HG03575 (cell line): ENCODE data around the gene SREBF1.

Experiments used
- ATAC-seq: cut with Tn5 transposase; IDR thresholded peaks from one replicate; pipeline ENCODE4 v1.9.1; 2021; ENCODE audit not compliant: unreplicated experiment, insufficient number of reproducible peaks, low FRiP score; ENCODE audit errors: extremely low read depth

SREBF1 gene

DNA sequence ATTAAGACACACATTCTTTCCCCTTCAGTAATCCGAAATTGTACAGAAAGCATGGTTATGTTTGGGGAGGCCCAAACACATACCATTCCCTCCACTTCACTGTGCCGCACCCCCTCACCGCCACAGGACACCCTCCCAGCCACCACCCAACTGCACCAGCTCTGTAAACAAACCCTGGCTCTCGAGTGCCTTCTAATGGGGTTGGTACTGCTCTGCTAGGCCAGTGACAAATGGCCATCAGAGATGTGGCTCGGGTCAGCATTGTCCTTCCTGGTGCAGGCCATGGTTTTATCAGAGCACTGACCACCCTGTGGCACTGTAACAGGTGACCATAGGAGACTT, 24.0 kb upstream of the SREBF1 start:
- no peak for ATAC-seq

DNA sequence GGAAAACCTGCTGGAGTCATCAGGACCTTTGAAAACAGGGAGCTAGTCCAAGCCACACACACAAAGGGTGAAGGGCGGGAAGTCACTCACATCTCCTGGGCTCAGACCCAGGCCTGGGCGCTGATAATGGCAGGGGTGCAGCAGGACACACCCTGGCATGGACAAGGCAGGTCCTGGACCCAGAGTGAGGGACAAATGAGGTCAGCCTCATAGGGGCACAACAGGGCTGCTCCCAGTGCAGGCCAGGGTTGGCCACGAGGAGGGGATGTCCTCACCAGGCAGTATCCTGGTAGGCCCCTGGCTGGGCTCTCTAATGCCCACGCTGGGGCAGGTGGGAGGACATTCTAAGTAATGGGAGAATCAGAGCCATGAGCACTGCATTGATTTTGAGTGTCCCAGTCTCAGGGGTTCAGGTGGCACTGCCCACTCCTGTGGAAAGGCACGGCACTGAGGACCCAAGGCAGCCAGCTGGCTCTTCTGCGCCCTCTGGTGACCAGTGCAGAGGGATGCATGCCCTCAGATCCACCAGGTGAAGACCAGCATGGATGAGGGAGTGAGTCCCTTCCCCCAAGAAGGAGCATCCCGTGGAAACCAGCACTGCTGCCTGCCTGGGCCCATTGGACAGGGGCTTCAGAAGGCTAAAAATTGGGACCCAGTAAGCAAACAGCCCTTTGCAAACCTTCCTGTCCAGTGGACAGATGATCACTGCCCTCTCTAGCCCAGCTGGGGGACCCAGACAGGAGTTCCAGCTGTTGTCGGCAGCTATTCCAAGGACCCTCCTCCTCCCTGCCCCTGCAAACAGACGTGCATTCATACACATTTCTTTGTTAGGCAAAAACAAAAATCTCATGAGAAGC, 23.4 kb upstream of the SREBF1 start:
- ATAC-seq, result no peak

DNA sequence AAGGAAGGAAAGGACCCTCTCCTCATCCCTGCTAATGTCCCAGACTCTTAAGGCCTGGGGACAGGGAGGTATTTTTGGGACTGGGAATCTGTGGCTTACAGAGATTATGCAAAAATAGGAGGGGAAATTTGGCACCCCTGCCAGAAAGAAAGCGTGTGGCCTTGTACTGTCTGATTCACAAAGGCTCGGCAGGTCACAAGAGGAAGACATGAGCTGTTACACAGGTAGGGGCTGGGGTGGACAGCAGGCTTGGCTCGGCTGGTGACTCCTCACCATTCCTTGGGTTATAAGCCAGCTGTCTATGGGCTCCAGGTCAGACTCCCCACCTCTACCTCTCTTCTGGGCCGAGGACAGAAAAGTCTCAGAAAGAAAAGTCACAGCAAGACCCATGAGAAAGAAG, 20.7 kb upstream of the SREBF1 start:
- ATAC-seq, result no peak

DNA sequence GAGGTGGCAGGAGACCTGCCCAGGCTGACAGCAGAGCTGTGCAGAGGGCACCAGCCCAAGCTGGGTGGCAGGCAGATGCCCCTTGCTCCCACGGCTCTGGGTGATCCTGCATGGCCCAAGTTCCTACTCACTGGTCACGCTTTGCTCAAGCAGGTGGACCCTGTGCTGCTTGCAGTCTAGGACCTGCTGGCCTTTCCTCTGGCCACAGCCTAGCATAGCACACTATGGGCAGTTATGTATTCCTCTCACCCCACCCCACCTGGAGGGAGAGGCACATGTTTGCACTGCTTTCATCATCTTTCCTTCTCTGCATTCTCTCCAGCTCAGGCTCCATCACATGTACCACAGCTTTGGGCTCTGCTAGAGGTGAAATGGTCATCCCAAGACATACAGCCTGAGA, 19.6 kb upstream of the SREBF1 start:
- ATAC-seq, result no peak

DNA sequence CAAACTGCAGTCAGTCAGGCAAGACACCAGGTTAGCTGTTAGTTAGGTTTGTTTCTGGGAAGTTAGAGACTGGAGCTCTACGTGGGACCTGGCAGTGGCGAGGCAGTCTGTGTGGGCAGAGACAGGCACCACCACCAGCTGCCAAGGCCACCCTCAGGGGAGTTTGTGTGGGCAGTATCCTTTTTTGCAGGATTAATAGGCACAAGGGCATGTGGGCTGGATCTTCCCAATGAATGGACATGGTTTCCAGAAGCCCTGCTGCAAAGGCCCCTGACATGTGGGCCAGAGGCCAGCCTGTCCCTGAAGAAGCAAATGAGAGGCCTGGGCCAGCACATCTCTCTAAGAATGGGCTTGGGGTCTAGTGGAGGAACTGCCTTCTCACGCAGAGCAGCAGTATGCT, 19.2 kb upstream of the SREBF1 start:
- no peak for ATAC-seq

GRCh38 chr17:17853811-17854447, 17.1 kb upstream of the SREBF1 start:
- ATAC-seq, result no peak

DNA sequence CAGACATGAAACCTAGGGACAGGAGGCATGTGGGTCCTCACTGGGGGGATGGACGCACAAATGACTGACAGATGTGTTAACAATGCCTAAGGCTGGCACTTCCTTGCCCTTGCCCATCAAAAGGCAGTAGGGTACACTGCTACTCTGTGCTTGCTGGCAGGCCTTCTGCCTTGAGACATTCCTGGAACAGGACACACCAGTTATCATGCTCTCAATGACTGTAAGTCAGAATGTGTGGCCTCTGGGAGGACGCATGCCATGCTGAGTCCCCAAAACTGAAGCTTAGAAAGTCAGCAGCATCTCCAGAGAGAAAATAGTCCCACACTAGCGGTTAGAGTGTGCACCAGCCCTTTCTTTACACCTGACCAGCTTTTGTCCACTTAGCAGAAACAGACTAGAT, 16.1 kb upstream of the SREBF1 start:
- ATAC-seq, result no peak

DNA sequence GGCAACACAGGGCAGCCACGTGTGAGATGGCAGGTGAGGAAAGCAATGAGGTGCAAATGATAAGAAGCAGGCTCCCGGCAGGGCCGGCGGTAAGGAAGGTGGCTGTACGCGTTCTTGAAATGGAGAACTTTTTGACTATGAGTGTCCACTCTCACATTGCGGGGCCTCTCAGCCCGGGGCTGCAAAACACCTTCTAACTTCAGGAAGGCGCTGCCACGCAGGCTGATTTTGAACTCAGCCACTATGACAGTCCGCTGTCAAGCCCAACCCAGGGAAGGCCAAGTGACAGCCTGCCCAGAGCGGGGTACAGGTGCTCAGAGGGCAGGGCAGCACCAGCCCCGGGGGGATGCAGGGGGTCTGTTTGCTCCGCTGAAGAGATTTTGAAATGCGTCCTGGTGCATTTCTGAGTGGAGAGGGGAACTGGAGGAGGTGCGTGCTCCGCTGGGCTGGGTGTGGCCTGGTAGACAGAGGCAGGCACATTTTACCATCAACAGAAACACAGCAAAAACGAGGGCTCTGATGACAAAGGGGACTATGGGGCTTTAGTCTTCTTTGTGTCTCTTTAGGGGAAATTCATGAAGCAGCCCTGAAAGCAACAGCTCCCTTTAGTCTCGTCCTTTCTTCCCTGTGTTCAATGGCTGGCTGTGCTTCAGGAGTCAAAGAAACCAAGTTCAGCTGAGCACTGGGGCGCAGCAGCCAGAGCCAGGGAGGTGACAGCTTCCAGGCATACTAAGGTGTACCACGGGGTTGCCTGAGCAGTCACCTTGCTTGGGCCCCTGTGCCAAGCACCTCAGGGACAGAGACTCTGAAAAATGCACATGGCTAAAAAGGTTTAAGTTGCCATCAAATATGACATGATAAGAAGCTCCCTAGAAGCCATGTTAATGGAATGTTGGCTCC, 14.6 kb upstream of the SREBF1 start:
- ATAC-seq, result no peak

GRCh38 chr17:17849845-17850373, 13.1 kb upstream of the SREBF1 start:
- ATAC-seq, result no peak

DNA sequence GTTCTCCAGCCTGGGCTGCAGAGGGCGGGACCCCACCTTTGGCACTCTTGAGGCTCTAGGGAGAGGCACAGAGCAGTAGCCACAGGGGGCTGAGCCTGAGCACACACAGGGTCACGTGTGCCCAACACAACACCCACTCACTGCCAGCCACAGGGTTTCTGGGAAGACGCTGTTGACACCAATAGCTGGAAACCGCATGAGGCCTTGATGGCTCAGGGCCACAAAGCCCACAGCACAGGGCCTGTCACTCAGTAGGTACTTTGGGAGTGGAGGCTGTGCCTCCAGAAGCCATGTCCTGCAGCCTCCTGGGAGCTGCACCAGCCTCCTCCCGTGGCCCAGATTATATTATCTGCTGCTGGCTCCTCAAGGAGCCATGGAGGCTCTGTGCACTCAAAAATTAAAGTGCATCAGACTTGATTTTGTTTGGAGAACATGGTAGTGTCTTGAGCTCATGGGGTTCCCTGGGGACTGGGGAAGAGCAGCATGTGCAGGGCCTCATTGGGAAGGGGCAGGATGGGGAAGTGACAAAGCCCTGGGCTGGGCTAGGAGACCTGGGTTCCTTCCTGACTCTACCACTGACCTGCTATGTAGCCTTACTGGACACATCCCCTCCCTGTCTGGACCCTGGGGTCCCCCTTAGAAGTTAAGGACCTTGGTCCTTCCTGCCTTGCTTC, 12.5 kb upstream of the SREBF1 start:
- no peak for ATAC-seq

- no peak for ATAC-seq
These were observed 11.7 kb upstream of the SREBF1 start for GRCh38 chr17:17848311-17849082.

DNA sequence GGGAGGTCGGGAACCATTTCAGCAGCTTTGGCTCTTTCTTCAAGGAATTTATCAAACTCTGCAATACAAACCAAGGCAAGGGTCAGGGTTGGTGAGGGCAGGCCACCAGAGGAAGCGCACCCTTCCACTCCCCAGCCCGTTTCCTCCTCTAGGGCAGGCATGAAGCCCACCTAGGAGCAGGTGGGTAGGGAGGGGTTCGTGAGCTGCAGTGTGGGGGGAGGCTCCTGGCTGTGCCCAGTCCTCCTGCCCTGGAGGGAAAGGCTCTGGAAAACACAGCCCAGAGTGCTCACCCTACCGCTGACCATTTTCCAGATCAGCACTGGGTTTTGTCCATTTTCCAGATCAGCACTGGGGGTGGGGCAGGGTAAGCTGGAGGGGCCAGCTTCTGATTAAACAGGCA, 10.9 kb upstream of the SREBF1 start:
- no peak for ATAC-seq

DNA sequence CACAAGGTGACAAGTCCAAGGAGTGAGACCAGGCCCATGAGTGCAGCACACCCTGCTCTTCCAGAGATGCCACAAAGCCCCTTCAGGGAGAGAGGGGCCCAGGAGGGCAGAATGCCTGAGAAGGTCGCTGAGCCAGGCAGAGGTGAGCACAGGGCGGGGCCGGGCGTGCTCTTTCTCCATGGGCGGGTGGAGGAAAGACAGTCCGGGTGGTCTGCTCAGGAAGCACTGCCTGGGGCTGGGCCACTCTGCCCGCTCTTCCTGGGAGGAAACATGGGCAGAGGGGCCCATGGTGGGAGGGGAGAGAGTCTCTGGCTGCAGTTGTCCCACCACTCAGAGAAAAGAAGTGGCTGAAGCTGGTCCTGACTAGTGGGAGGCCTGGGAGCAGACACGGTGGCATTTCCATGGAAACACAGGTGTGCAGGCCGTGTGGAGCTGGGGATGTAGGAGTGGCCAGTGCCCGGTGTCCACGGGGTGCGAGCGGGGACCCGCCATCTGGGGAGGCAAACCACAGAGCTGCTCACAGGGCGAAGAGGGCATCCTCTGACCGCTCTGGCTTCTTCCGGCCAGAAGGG, 10.4 kb upstream of the SREBF1 start:
- no peak for ATAC-seq

DNA sequence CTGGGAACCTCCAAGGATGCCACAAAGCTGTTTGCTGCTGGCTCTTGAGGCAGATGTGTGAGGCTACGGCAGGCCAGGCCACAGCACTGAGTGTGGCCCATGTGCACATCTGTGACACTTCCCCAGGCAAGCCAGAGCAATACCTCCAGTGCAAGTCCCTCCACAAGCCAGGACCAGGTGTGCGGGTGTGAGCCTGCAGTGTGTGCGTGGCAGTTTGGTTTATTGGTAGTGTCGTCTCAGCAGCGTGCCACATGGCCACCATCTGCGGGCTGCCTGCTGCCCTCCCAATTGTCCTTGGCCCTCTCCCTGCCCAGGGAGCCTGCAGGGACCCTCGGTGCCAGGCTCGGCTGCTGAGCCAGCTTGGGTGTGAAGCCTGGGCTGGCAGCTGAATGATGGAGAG, 9.9 kb upstream of the SREBF1 start:
- ATAC-seq, result no peak

- ATAC-seq, result no peak
These were observed 9.2 kb upstream of the SREBF1 start for GRCh38 chr17:17846003-17846402.

DNA sequence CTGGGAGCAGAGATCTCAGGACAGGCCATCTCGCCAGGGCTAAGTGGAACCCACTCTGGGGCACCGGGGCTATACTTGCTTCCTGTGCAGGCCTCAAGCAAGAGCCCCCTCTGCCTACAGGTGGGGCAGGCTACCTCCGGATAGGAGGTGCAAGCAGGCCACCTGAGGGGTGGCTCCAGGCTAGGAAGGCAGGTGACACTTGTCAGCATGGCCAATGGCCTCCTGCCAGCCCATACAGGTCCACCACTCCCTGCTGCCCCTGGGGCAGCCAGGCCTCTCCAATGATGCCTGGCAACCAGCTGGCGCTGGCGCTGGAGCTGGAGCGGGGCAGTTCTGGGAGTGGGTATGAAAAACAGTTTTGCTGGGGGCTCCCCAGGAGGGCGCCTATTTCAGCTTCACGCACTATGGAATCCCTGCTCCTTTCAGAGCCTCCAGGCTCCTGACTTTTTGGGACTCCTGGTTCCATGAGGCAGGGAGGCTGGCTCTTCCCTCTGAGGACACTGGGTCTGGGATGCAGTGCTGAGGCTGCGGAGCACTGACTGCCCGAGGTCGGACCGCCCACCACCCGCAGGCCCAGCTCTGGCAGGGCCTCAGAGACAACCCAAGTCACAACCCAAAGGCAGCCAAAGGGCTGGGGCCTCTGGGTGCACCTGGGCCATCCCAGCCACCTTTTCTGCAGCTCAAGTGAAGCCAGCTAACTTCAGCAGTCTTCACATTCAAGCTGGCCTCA, 8.4 kb upstream of the SREBF1 start:
- no peak for ATAC-seq

DNA sequence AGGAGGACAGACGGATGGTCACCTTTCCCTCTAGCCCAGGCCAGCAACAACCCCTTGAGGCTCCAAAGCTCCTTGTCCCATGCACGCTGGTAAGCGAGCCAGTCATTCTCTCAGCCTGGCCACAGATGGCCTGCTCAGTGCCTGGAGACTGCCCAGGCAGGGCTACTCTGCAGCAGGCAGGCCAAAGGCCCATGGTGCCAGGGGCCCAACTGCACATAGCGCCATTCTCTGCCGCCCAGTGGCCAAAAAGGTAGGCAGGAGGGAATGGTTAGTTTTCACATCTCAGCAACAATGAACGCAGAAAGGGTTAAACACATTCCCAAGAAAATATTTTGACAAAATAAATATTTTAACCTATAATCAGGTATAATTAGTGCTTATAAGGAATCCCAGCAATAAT, 7.7 kb upstream of the SREBF1 start:
- ATAC-seq, result no peak
